ENCODE data around the gene GRIP2.
A peak's percentile ranks its signal among the peaks of the same experiment; 100 is the strongest.

GRIP2 gene

DNA sequence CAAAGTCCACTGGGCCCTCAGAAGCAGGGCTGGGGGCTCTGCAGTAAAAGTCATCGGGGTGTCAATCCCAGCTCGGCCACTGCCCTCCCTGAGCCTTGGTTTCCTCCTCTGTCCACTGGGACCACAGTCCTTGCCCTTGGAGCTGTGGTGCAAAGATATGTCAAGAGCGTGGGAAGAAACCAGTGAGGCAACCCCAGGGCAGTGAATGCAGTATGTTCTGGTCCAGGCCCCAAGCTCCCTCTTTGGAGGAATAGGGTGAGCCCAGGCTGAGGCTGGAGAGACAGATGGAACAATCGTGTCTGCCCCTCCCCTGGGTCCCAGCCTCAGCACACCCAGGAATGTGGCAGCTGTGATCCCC, 779 bp downstream of the GRIP2 start:
- no peak for DNase-seq (ENCODE audit: low spot score)

DNA sequence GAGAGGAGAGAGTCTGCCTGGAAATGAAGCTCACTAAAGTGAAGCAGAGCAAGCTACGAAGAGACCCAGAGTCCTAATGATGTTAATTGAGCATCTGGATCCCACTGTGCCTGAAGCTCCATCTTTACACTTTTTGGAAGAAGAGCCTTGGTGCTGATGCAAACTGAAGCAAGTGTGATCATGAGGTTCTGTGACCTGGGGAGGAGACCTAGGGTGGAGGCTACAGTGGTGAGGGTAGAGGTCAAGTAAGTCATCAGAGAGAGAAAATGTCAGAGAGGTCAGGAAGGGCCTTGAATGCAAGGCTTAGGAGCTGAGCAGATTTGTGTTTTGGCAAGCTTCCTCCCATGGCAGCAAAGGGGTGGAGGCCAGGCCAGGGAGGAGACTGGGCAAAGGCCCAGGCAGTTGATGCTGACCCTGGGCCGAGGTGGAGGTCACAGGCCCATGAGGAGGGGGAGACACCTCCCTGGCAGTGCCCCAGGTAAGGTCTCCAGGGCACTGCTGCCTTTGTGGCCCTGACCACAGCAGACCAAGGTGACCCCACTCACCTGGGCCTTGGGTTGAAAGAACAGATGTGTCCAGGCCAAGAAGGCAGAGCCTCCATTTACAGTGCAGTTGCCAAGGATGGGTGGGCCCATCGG, 1.6 kb downstream of the GRIP2 start:
- no peak for DNase-seq (ENCODE audit: low spot score)

GRCh38 chr3:14537590-14538450, 2.3 kb downstream of the GRIP2 start:
- DNase-seq (ENCODE audit: low spot score), result peak; percentile 36

GRCh38 chr3:14536837-14537589, 3.1 kb downstream of the GRIP2 start:
- no peak for DNase-seq (ENCODE audit: low spot score)

GRCh38 chr3:14536055-14536815, 3.9 kb downstream of the GRIP2 start:
- no peak for DNase-seq (ENCODE audit: low spot score)

DNA sequence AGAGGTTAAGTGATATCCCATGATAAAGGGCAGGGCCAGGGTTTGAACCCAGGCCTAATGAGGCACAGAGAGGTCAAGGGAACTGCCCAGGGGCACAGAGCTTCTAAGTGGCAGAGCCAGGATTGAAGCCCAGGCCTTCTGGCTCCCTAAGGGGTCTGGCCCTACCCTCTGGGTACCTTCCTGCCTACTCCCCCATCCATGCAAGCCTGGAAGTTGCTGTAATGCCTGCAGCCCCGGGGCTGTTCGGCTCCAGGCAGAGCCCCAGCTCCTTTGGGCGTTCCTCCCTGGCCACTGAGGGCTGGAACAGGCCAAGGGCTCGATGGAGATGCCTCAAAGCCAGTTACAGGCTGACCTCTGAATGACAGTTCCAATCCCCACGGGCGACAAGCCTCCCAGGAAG, 4.5 kb downstream of the GRIP2 start:
- DNase-seq (ENCODE audit: low spot score), result no peak

GRCh38 chr3:14534516-14535191, 5.5 kb downstream of the GRIP2 start:
- DNase-seq (ENCODE audit: low spot score), result no peak

DNA sequence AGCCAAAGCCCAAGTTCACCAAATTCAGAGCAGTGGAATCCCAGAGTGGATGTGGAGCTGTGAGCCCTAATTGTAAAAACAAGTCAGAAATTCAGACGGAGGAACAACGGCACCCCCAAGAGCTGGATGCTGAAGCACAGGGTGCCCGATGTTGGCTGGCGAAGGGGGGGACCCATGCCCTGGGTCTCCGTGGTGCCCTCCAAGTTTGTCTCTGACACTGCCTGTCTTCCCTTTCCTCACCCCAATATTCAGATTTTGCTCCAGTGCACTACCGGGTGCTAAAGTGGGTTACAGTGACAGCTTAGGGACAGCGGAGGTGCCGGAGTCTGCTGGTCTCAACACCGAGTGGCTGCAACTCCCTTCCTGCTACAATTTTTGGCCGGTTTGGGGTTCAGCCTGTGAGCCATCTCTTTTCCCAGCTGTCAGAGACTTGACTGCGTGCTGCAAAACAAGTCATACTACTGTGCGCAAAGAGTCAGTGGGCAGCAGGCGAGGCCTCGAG, 6.6 kb downstream of the GRIP2 start:
- no peak for DNase-seq (ENCODE audit: low spot score)

GRCh38 chr3:14532691-14533456, 7.3 kb downstream of the GRIP2 start:
- DNase-seq (ENCODE audit: low spot score), result no peak

DNA sequence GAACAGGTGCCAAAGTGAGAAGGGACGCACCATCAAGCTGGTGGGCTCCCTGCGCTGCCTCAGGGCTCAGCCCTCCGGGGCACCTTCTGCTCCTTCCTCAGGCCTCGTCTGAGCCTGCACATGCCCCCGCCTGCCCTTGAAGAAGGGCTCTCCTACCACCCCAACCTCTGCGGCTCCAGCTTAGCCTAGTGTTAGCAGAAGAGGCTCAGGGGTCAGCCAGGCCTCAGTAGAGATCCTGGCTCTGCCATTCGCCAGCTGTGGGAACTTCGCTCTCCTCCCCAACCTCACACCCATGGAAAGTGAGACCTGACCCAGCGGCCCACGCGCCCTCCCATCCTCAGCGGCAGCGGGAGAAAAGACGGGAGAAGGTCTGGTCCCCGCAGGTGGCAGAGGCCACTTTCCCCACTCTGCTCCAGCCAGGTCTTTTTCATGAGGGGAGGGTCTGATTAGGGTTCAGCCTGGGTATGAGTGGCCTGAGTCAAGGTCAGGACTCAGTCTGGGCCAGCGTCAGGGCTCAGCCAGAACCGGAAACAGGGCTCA, 8.2 kb downstream of the GRIP2 start:
- DNase-seq (ENCODE audit: low spot score), result no peak

DNA sequence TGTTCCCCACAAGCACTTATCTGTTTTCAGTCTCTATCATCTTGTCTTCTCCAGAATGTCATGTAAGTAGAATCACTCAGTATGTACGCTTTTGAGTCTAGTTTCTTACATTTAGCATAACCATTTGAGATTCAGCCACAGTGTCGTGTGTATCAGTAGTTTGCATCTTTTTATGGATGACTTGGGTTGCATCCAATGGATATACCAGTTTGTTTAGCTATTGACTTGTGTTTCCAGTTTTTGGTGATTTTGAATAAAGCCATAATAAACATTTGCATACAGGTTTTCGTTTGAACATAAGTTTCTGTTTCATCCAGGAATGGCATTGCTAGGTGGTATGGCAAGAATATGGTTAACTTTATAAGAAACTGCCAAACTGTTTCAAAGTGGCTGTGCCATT, 12.1 kb downstream of the GRIP2 start:
- DNase-seq (ENCODE audit: low spot score), result no peak

DNA sequence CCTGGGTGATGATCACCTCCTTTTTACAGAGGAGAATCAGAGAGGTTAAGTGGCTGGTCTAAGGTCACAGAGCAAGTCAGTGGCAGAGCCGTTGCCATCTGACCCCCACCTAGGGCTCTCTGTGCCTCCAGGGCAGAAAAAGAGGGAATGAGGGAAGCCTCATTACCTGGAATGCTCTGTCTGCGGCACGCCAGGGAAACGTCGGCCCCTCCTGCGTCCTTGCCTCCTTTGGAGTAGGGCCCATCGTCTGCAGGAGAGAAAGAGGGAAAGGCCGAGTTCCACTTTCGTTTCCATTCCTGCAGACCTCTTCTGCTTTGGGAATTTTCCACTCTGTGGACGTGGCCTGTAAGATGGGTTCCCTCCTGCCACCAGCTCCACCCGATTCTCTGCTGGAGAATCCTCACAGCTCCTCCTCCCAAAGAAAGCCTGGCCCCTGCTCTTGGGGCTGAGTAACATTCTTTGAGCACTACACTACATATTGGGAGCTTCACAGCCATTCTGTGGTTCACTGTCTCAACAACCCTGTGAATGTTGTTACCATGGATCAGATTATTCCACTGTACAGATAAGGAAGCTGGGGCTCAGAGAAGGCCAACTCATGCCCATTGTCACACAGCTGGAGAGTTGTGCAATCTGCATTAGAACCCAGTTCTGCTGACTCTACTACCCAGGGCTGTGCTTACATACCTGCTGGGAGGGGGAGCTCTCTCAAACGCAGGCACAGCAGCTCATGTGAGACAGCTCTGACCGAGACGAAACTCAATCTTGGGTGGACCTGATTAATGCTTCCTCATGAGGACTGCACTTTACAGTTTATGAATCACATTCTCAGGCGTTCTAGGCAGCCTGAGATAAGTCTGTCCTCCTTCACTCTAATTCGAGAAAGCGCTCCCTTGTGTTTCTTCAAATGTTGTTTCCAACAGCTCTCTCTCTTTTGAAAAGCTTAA, 14.2 kb downstream of the GRIP2 start:
- peak; percentile 79 for DNase-seq (ENCODE audit: low spot score)

DNA sequence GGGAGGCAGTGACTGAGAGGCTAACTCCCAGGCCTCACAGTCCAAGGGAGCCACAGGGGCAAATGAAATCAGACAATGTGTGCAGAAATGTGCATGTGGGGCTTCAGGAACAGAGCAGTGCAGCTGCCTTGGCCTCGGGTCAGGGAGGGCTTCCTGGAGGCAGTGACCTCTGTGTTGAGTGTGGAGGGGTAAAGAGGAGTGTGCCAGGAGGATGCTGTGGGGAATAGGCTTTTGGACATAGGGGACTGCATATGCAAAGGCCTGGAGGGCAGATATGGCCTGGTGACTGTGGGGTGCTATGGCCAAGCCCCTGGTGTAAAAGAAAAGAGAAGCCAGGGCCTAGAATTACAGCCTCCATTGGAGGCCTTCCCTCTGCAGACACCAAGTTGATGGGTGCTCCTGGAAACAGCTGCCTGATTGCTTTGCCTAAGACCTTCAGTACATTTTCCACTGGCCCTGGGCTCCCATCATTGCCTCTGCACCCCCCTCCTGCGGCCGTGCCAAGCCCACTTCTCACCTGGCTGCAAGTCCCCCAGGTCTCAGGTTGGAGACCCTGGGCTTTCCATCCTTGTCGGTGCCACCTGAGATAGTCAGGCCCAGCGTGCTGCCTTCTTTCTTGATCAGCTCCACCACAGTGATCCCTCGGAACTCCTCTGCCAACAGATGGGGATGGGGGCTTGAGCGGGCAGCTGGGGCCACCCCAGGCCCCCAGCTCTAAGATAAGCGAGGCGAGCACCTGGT, 15.1 kb downstream of the GRIP2 start:
- DNase-seq (ENCODE audit: low spot score), result no peak

GRCh38 chr3:14524311-14524711, 15.8 kb downstream of the GRIP2 start:
- DNase-seq (ENCODE audit: low spot score), result no peak

GRCh38 chr3:14523792-14524191, 16.4 kb downstream of the GRIP2 start:
- DNase-seq (ENCODE audit: low spot score), result no peak

- DNase-seq (ENCODE audit: low spot score), result no peak
Observed at GRCh38 chr3:14522768-14523167, 17.4 kb downstream of the GRIP2 start.

GRCh38 chr3:14522129-14522691, 17.9 kb downstream of the GRIP2 start:
- DNase-seq (ENCODE audit: low spot score), result no peak

DNA sequence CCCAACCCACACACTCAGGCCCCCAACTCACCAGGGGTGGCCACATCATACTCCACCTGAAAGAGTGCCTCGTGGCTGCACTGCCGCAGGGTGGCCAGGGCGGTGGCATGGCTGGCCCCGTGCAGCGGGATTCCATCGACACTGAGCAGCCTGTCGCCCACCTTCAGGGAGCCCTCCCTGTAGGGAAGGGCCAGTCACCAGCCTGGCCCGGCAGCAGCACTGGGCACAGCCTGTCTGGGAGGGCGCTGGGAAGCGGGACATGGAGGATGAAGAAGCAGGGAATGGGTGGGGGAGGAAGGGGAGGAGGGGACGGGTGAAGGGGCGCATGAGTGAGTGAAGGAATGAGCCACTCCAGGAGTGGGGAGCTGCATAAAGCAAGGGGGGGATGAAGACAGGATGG, 18.5 kb downstream of the GRIP2 start:
- no peak for DNase-seq (ENCODE audit: low spot score)

Data from AG08396 (cell line).